ENCODE results near the gene ANKRD45. TPM values are rescaled to one million over a fixed set of nuclear protein-coding genes. Genes with fewer than 3 reads are reported as not detected.
A peak's percentile ranks its signal among the peaks of the same experiment; 100 is the strongest.
"Not testable (repeated sequence)": the region's sequence is repeated elsewhere in the genome, so short reads cannot be mapped to it uniquely, and the experiment has no call there.

The ANKRD45 gene
- total RNA-seq, 1 experiment from 2014 or later: not detected

- DNase-seq (ENCODE audit: extremely low read depth, low read depth): no peak
These were observed 89.6 kb downstream of the ANKRD45 start for GRCh38 chr1:173580071-173580470.

- DNase-seq (ENCODE audit: extremely low read depth, low read depth): peak; percentile 12
These were observed 96.1 kb downstream of the ANKRD45 start for GRCh38 chr1:173573596-173573995.

- DNase-seq (ENCODE audit: extremely low read depth, low read depth): no peak
These were observed 97.3 kb downstream of the ANKRD45 start for GRCh38 chr1:173572201-173572873.

- no peak for DNase-seq (ENCODE audit: extremely low read depth, low read depth)
These were observed 99.2 kb downstream of the ANKRD45 start for GRCh38 chr1:173570370-173571007.

- DNase-seq (ENCODE audit: extremely low read depth, low read depth): no peak
These were observed 101.2 kb downstream of the ANKRD45 start for GRCh38 chr1:173568483-173568882.

GRCh38 chr1:173563846-173564245 is 105.8 kb downstream of the ANKRD45 start:
- DNase-seq (ENCODE audit: extremely low read depth, low read depth): not testable (repeated sequence)

- peak; percentile 12 for DNase-seq (ENCODE audit: extremely low read depth, low read depth)
These were observed 106.8 kb downstream of the ANKRD45 start for GRCh38 chr1:173562813-173563212.

- no peak for DNase-seq (ENCODE audit: extremely low read depth, low read depth)
These were observed 108.4 kb downstream of the ANKRD45 start for GRCh38 chr1:173561263-173561662.

GRCh38 chr1:173560285-173560880 is 109.3 kb downstream of the ANKRD45 start:
- no peak for DNase-seq (ENCODE audit: extremely low read depth, low read depth)

Other genes starting within 250 kb of the ANKRD45 start
- gene PRDX6, start 192.5 kb downstream of the ANKRD45 start, total RNA-seq (2014; rRNA removed; shearing (Covaris generic)): 594 and 603 TPM in 2 replicates
- gene SLC9C2, start 66.8 kb downstream of the ANKRD45 start, total RNA-seq (2014; rRNA removed; shearing (Covaris generic)): not detected in 2 replicates
- not detected in 2 replicates for gene TEX50, start 34.5 kb downstream of the ANKRD45 start, total RNA-seq (2014; rRNA removed; shearing (Covaris generic))
- gene KLHL20, start 45.1 kb upstream of the ANKRD45 start, total RNA-seq (2014; rRNA removed; shearing (Covaris generic)): 30.1 and 30.5 TPM in 2 replicates
- 48.3 and 58.7 TPM in 2 replicates for gene DARS2, start 154.8 kb upstream of the ANKRD45 start, total RNA-seq (2014; rRNA removed; shearing (Covaris generic))
- gene CENPL, start 155.0 kb upstream of the ANKRD45 start, total RNA-seq (2014; rRNA removed; shearing (Covaris generic)): 43.8 and 45.7 TPM in 2 replicates
- 2,815 and 2,952 TPM in 2 replicates for gene GAS5, start 198.1 kb upstream of the ANKRD45 start, total RNA-seq (2014; rRNA removed; shearing (Covaris generic))
- gene ZBTB37, start 198.5 kb upstream of the ANKRD45 start, total RNA-seq (2014; rRNA removed; shearing (Covaris generic)): 12.6 and 14.3 TPM in 2 replicates
- 0.17 TPM in 1 of 2 replicates, not detected in the other for gene SERPINC1, start 247.5 kb upstream of the ANKRD45 start, total RNA-seq (2014; rRNA removed; shearing (Covaris generic))